HG03460 (cell line): Measurements from ENCODE around the gene ACACA.

Experiments
- ATAC-seq: cut with Tn5 transposase; IDR thresholded peaks from one replicate; pipeline ENCODE4 v1.9.1; 2021; ENCODE audit not compliant: unreplicated experiment

The ACACA gene

DNA sequence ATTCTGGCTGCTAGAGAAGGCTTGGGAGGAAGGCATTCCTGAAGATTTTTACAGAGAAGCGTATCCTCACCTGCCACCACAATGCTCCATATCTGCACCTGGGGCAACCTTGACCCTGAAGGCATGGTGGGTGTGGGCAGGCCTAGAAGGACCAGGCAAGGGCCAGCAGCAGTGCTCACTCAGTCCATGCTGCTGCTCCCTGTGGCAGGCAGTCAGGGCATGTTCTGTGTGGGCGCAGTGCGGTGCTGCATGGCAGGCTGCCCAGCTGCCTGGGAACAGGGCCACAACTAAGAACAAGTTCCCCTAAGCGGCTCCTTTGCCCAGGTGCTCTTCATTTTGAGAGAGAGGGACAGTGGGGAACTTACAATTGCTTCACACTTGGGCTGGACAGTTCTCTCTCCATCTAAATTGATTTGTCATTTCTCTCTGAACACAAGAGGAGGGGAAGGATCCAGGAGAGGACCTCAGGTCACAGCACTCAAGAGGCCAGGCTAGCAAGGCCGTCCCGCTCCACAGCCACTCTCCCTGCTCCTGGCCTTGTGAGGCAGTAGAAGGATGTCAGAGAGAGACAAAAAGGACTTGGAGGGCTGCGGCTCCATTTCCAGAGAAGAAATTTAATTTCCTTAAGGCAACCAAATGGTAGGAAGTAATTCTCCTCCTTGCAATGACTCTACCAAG is 299.1 kb downstream of the ACACA start:
- ATAC-seq: no peak

GRCh38 chr17:37106049-37106448 is 300.6 kb downstream of the ACACA start:
- no peak for ATAC-seq

- no peak for ATAC-seq
Observed at GRCh38 chr17:37103231-37103630, 303.4 kb downstream of the ACACA start.

DNA sequence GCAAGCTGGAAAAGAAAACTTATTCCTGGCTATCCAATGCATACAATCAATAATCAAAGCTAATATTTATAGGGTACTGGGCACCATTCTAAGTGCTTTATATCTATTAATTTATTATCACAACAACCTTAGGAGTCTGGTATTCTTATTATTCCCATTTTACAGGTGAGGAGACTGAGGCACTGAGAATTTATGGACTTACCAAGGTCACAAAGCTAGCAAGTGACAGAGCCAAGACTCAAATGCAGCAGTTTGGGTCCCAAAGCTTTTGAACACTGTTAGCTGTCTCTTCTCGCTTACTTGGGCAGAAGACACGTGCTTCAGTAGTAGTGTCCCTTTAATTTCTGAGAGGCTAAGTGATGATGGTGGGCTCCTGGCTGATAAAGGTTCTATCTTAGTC is 305.3 kb downstream of the ACACA start:
- ATAC-seq: no peak

GRCh38 chr17:37100231-37100630 is 306.4 kb downstream of the ACACA start:
- no peak for ATAC-seq

DNA sequence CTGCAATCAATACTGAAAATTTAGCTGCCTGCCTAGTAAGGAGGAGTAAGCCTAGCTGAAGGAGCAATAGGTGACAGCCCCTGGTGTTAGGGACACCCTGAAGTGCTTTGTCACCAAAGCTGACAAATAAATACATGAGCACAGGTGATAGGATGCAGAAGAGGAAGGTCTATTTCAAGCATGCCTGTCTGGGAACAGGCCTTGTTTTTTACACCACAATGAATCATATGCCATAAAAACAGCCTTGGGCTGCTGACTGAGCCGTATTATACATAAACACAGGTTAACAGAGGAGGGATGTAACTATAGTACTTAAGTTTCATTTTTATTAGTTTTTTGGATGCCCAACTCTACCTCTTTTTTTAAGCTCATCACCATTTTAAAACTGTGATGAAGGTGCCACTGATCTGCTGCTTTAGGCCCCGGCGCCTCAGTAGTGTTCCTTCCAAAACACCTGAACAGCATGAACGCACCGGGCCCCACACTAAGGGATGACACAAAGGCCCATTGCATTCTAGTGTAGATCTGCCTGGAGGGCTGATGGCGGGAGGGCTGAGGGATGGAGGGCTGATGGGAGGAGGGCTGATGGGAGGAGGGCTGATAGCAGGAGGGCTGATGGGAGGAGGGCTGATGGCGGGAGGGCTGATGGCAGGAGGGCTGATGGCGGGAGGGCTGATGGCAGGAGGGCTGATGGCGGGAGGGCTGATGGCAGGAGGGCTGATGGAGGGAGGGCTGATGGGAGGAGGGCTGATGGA is 307.5 kb downstream of the ACACA start:
- no peak for ATAC-seq

- no peak for ATAC-seq
Observed at GRCh38 chr17:37098152-37098551, 308.5 kb downstream of the ACACA start.

GRCh38 chr17:37097154-37097553 is 309.5 kb downstream of the ACACA start:
- ATAC-seq: no peak

GRCh38 chr17:37096071-37096470 is 310.6 kb downstream of the ACACA start:
- ATAC-seq: no peak

GRCh38 chr17:37094391-37094790 is 312.2 kb downstream of the ACACA start:
- ATAC-seq: no peak

- ATAC-seq: no peak
Observed at GRCh38 chr17:37092701-37093100, 313.9 kb downstream of the ACACA start.

DNA sequence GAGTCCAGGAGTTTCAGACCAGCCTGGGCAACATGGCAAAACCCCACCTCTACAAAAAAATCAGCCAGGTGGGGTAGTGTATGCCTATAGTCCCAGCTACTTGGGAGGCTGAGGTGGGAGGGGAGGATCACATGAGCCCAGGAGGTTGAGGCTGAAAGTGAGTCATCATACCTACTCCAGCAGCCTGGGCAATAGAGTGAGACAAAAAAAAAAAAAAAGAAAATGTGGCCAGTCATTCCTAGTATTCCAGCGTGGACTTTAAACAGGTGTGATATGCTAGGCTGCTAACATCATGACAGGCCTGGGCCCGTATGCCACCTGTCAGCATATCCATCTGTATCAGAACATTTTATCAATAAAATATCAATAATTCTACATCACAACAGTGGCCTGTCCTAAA is 314.6 kb downstream of the ACACA start:
- no peak for ATAC-seq

GRCh38 chr17:37090941-37091340 is 315.7 kb downstream of the ACACA start:
- ATAC-seq: no peak

- ATAC-seq: peak; percentile 77
Observed at GRCh38 chr17:37089956-37090355, 316.7 kb downstream of the ACACA start.

DNA sequence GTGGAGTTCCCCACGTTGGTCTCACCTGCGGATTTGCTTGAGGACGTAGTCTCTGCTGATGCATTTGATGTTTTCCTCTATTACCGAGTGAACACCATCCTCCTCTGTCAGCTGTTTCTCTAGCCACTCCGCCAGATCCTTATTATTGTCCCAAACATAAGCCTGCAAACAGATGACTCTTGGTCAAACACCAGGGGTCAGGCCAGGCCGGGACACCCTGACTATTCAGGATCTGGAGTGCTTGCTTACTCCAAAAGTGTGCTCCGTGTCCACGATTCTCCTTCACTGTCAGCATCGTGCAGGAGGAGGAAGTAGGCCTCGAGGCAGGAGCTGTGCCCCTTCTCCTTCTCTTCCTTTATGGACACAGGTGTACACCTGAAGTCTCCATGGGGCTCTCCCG is 317.7 kb downstream of the ACACA start:
- ATAC-seq: no peak

DNA sequence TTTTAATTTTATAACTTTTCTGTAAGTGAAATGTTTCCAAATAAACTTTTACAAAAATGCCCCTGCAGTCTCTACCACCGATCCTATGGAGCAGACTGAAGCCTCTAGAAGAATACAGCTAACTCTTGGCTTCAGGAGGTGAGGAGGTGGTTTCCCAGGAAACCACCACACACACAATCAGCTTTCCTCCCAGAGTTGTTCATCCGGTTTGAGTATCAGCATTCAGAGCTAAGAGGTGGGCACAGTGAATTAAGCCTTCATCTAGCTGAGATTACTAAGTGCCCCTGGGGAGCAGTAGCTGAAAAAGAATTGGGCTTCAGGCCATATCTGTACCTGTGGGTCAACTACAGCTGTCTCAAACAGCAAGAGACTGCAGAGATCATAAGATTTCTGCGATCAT is 318.2 kb downstream of the ACACA start:
- no peak for ATAC-seq

- no peak for ATAC-seq
Observed at GRCh38 chr17:37087683-37088082, 319.0 kb downstream of the ACACA start.

DNA sequence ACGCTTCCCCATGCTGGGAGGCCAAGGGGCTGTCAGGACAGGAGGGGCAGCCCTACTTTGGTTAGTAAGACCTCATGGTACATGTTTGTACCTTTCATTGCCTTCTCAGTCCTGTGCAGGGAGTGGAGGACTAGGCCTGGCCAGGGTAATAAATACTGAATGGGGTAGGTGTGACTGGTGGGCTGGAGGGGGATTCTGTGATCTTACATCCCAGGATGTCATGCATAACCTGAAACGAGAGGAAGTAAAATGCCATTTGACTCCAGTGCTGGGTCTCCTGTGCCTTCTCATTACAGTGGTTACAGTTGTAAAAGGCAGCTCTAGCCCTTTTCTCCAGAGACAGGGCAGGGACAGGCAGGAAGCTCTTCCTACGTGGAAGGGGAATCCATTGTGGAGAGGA is 319.7 kb downstream of the ACACA start:
- ATAC-seq: no peak

DNA sequence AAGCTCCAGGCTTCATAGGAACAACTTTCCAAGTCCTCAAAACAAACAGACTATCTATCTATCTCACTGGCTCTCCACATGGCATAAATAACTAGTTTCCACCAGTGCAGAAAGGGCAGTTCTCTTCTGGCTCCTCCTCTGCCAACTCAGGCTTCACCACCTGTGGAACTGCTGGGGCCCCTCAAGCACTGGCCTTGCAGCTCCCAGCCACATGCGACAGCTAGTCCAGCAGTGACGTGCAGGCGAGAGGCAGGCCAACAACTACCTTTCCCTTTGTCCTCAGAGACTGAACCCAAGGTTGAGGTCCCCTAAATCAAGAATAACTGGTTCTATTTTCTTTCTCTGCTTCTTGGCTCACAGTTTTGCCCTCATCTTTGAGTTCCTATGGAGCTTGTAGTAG is 320.3 kb downstream of the ACACA start:
- no peak for ATAC-seq

GRCh38 chr17:37084372-37084771 is 322.3 kb downstream of the ACACA start:
- no peak for ATAC-seq

DNA sequence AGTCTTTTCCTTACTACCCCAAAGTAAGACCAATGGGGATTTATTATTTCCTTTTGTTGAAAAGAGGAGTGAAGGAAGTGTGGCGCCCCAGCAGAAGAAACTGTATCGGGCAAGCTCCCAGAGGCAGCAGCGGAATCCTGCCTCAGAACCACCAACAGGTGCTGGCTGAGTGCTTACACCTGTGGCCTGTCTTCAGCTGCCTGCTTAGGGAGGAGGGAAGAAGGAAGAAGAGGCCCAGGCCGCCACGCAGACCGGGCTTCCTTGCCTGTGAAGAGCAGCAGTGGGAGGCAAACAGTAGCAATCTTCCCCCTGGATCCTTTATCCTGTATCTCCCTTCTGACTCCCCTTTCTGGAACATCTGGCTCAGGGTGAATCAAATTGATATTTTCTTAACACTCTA is 323.2 kb downstream of the ACACA start:
- no peak for ATAC-seq

DNA sequence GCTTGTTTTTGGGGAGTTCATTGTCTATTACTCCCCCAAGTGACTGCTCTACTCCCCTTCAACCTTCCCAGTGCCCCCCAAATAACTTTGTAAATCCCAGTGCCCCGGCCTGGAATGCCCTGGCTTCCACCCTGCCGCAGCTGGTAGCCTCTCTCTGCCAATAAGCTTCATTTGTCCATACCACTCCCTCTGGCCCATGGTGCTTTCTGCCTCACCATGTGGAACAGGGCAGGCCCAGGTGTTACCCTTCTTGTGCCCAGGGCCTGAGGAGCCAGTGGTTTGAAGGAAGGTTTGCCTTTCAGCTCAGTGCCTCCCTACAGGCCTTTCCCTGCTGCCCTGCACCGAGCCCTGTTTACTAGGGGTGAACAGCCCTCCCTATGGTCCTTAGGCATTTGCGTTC is 323.7 kb downstream of the ACACA start:
- no peak for ATAC-seq
